ENCODE data around the gene TTLL12. TPM values are rescaled to one million over a fixed set of nuclear protein-coding genes. Genes with fewer than 3 reads are reported as not detected.

Gene TTLL12
- polyA plus RNA-seq, 1 donor = 15.3 TPM

- DNase-seq (ENCODE audit: low read depth) = no peak
These were observed 13.4 kb downstream of the TTLL12 start for GRCh38 chr22:43173566-43173965.

GRCh38 chr22:43172191-43172590 lies 14.7 kb downstream of the TTLL12 start:
- no peak for DNase-seq (ENCODE audit: low read depth)

GRCh38 chr22:43171607-43172006 lies 15.3 kb downstream of the TTLL12 start:
- no peak for DNase-seq (ENCODE audit: low read depth)

- no peak for DNase-seq (ENCODE audit: low read depth)
These were observed 15.9 kb downstream of the TTLL12 start for GRCh38 chr22:43171019-43171491.

- DNase-seq (ENCODE audit: low read depth) = no peak
These were observed 16.8 kb downstream of the TTLL12 start for GRCh38 chr22:43170131-43170480.

- DNase-seq (ENCODE audit: low read depth) = no peak
These were observed 17.4 kb downstream of the TTLL12 start for GRCh38 chr22:43169310-43170130.

- DNase-seq (ENCODE audit: low read depth) = no peak
These were observed 18.2 kb downstream of the TTLL12 start for GRCh38 chr22:43168471-43169309.

GRCh38 chr22:43167001-43167589 lies 19.8 kb downstream of the TTLL12 start:
- DNase-seq (ENCODE audit: low read depth) = no peak

- DNase-seq (ENCODE audit: low read depth) = no peak
These were observed 20.6 kb downstream of the TTLL12 start for GRCh38 chr22:43166132-43166930.

GRCh38 chr22:43164636-43165035 lies 22.3 kb downstream of the TTLL12 start:
- DNase-seq (ENCODE audit: low read depth) = no peak

GRCh38 chr22:43163241-43163795 lies 23.6 kb downstream of the TTLL12 start:
- no peak for DNase-seq (ENCODE audit: low read depth)

- no peak for DNase-seq (ENCODE audit: low read depth)
These were observed 24.4 kb downstream of the TTLL12 start for GRCh38 chr22:43162412-43163150.

GRCh38 chr22:43160497-43161126 lies 26.3 kb downstream of the TTLL12 start:
- no peak for DNase-seq (ENCODE audit: low read depth)

GRCh38 chr22:43159484-43160178 lies 27.3 kb downstream of the TTLL12 start:
- no peak for DNase-seq (ENCODE audit: low read depth)

- no peak for DNase-seq (ENCODE audit: low read depth)
These were observed 28.0 kb downstream of the TTLL12 start for GRCh38 chr22:43158778-43159483.

GRCh38 chr22:43157874-43158546 lies 28.9 kb downstream of the TTLL12 start:
- no peak for DNase-seq (ENCODE audit: low read depth)

GRCh38 chr22:43156413-43156812 lies 30.5 kb downstream of the TTLL12 start:
- DNase-seq (ENCODE audit: low read depth) = no peak

- DNase-seq (ENCODE audit: low read depth) = no peak
These were observed 31.1 kb downstream of the TTLL12 start for GRCh38 chr22:43155789-43156188.
